Right ventricle myocardium inferior (tissue), 1 donor: ENCODE data around the gene ITGB1BP1. TPM values are rescaled to one million over a fixed set of nuclear protein-coding genes. Genes with fewer than 3 reads are reported as not detected.
"Not testable (repeated sequence)": the region's sequence is repeated elsewhere in the genome, so short reads cannot be mapped to it uniquely, and the experiment has no call there.

ENCODE experiments used
- ATAC-seq: fragments of 200-7000 bp; cut with Tn5 transposase; one replicate; pipeline ENCODE4 v1.9.1; 2020; ENCODE audit warnings: mild to moderate bottlenecking, moderate library complexity
- DNase-seq: peaks from one replicate; pipeline ENCODE4 v3.0.0; 2021; ENCODE audit errors: missing footprints
- intact Hi-C: fragments of 100-400 bp; cut with DNase I; formaldehyde crosslinking; loops from one replicate; pipeline ENCODE4 v1.11.0; 2022
- total RNA-seq: library from RNA; stranded (reverse); fragmentation: NEBNext Ultra II Directional; extraction: Animal tissue kit (Norgen Biotek cat#: 25700); gene quantifications from one replicate; pipeline ENCODE4 v1.2.1, GENCODE V29; 2021
- donor health status: DM: no; HTN: yes; CAD: no; lungs with severe emphysema.

ITGB1BP1 gene
- total RNA-seq, 1 donor from 2014 or later: 93.1 TPM

GRCh38 chr2:9405636-9406035 lies 17.7 kb downstream of the ITGB1BP1 start:
- DNase-seq (no peak), ATAC-seq (no peak)
- intact Hi-C loops: no loop called here

DNA sequence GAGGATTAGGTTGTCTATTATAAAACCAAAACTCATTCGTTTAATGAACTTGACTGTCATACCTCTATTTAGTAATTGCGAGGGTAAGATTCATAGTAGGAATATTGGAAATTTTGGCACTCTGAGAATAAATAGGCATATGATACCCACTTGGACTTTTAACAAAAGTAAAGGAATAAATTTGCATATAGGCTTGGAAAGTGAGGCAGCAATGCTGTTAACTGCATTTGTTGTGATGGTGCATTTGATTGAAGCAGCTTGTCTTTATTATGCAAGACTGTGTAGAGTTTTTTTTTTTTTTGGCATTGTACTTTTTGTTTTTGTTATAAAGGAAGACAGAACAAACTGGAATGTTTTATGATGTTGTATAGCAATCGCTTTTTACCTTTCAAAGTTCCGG lies 18.9 kb downstream of the ITGB1BP1 start:
- DNase-seq: no peak
- ATAC-seq: no peak
- intact Hi-C loops: no loop called here

DNA sequence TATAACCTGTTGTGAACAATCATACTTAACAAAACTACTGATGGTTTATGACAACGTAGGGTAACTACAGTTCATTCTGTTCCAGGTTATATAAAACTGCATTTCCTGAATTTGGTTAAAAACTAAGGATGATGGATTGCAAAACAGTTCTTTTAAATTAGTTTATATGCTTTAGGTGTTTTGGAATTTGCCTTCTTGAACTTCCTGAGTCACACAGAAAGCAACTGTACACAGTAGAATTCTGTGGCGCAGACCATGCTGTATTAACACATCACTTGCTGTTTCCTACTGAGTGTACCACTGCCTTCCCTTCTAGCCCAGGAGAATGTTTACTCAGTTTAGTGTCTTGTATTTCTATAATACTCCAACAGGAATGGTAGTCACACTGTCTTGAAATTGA lies 19.4 kb downstream of the ITGB1BP1 start:
- intact Hi-C loops: no loop called here
- DNase-seq: no peak
- no peak for ATAC-seq

GRCh38 chr2:9401646-9402371 lies 21.5 kb downstream of the ITGB1BP1 start:
- intact Hi-C loops: no loop called here
- no peak for DNase-seq
- no peak for ATAC-seq

- ATAC-seq: no peak
- intact Hi-C loops: no loop called here
These were observed 22.2 kb downstream of the ITGB1BP1 start for GRCh38 chr2:9401059-9401547.

GRCh38 chr2:9400268-9401058 lies 22.9 kb downstream of the ITGB1BP1 start:
- DNase-seq (no peak), ATAC-seq (no peak)
- intact Hi-C loops: no loop called here

More at GRCh38 chr2:9401059-9401547, 22.2 kb downstream of the ITGB1BP1 start:
- DNase-seq: no peak

DNA sequence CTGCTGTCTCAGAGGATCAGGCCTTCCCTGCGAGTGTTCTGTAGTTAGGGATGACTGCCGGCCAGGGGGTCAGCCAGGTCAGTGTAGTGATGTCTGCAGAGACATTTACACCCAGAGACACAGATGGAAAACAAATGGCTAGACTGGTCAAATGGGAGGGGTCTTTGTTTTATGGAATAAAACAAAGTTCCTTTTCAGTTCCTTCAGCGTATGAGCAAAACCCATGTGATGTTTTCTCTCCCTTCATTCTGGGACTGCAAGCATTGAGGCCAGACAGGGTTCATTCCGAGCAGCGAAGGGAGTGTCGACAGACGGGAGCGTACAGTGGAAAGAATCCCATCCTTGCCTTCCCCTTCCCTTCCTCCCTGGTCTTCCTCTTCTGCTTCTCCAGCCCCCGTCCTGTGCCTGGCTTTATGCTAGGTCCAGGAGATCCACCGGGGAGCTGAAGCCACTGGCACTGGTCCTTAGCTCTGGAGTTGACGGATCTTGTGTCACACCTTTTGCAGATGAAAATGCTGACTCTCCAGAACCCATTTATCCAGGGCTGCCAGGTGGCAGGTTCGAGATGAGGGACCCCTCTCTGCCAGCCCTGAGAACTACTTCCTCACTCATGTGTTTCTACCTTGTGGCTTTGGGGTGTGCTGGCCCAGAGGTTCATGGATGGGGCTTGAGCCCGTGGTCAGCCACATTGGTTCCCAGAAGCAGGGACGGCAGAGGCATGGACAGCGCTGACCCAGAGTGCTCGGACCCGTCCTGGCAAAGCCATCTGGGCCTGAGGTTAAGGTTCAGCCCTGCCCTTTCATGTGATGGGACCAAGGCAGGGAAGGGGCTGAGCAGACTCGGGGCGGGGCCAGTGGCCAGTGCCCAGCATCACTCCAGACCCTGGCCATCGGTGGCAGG lies 24.2 kb downstream of the ITGB1BP1 start:
- intact Hi-C loops: no loop called here

DNA sequence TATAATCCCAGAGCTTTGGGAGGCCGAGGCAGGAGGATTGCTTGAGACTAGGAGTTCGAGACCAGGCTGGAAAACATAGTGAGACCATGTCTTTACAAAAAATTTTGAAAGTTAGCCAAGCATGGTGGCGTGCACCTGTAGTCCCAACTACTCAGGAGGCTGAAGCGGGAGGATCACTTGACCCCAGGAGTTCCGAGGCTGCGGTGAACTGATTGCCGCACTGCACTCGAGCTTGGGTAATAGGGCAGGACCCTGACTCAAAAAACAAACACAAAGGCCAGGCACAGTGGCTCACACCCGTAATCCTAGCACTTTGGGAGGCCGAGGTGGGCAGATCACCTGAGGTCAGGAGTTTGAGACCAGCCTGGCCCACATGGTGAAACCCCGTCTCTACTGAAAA lies 25.1 kb downstream of the ITGB1BP1 start:
- ATAC-seq, intact Hi-C loops: not testable (repeated sequence)

More for the DNA sequence above, 24.2 kb downstream of the ITGB1BP1 start:
- DNase-seq (no peak), ATAC-seq (peak; percentile 71)

DNA sequence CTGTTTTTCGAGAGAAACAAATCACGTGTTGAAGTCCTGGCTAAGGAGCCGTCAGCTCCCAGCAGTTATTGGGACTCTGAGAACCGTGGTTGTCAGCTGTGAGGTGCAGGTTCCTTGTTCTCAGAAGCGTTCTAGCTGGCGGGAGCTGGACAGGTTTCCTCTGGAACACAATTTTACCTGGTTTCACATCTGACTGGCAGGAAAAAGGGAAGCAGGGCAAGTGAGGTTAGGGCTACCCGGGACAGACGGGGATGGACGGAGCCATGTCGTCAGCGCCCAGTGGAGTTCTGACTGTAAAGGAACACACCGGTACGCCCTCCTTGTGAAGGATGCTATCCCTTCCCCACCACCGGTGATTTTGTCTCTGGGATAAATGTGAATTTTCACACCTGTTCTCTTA lies 26.1 kb downstream of the ITGB1BP1 start:
- ATAC-seq: no peak
- DNase-seq: no peak
- intact Hi-C loops: no loop called here

More for the DNA sequence above, 25.1 kb downstream of the ITGB1BP1 start:
- DNase-seq: not testable (repeated sequence)

DNA sequence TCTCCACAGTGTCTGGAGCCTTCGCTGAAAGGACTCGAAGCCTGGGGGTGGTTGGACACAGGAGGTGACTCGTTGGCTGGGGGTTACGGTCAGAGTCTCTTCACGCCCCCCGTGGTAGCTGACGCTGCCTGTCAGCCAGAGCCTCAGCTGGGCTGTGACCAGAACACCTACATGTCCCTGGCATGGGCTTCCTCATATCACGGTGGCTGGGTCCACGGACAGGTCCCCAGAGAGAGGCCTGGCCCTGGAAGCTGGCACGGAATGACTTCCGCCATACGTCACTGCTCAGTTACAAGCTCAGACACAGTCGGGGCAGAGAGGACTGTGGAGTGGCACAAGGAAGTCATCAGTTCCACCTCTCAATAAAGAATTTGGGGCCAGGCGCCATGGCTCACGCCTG lies 28.5 kb downstream of the ITGB1BP1 start:
- DNase-seq: no peak
- intact Hi-C loops: no loop called here
- ATAC-seq: no peak

GRCh38 chr2:9392898-9393765 lies 30.2 kb downstream of the ITGB1BP1 start:
- no peak for DNase-seq
- peak; percentile 61 for ATAC-seq
- intact Hi-C loops: no loop called here

GRCh38 chr2:9391961-9392720 lies 31.2 kb downstream of the ITGB1BP1 start:
- no peak for DNase-seq
- intact Hi-C loops: no loop called here
- no peak for ATAC-seq

DNA sequence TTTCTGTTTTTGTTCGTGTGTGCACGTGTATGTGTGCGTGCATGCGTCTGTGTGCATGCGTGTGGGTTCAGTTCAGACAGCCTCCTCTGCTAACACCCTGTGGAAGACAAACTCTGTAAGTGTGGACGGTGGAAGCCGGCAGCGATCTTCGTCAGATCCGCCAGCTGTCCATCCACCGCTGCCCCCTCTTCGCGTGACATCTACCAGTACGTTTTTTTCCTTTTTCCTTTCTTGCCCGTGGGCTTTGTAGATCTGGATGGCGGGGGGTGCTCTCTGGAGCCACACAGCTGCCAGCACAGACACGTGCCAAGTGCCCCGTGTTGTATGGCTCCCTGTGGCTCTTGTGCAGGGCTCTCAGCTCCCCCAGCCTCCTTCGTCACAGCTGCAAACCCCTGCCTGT lies 32.3 kb downstream of the ITGB1BP1 start:
- DNase-seq (no peak), ATAC-seq (no peak)
- intact Hi-C loops: no loop called here

DNA sequence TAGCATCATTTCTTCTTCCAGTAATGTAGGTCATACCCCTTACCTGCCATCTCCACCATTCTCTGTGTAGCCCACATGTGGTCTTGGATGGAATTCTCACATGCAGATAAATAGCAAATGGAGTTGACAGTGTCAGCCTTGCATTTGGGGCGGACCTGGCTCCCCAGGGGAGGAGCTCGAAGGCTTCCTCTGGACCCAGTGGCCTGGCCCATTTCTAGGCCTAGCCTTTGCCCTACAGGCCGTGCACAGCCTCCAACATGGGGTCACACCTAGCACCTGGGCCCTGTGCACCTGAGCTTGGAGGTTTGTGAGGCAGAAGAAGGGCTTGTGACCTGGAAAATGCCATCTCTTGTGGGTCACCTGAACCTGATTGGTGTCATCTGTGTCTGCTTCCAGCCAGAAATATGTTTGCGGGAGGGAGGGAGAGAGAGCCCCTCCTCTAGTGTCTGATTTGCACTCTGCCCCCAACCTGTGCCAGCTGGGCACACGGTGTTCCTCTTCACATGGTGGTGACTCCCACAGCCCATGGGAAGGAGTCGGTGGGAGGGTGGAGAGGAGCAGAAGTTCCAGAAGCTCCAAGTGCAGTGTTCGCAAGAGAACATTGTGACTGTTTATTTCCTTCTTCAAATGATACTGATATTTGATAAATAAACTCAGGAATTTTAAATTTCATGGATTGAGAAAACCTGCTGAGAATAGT lies 33.0 kb downstream of the ITGB1BP1 start:
- DNase-seq (no peak), ATAC-seq (no peak)
- intact Hi-C loops: no loop called here

DNA sequence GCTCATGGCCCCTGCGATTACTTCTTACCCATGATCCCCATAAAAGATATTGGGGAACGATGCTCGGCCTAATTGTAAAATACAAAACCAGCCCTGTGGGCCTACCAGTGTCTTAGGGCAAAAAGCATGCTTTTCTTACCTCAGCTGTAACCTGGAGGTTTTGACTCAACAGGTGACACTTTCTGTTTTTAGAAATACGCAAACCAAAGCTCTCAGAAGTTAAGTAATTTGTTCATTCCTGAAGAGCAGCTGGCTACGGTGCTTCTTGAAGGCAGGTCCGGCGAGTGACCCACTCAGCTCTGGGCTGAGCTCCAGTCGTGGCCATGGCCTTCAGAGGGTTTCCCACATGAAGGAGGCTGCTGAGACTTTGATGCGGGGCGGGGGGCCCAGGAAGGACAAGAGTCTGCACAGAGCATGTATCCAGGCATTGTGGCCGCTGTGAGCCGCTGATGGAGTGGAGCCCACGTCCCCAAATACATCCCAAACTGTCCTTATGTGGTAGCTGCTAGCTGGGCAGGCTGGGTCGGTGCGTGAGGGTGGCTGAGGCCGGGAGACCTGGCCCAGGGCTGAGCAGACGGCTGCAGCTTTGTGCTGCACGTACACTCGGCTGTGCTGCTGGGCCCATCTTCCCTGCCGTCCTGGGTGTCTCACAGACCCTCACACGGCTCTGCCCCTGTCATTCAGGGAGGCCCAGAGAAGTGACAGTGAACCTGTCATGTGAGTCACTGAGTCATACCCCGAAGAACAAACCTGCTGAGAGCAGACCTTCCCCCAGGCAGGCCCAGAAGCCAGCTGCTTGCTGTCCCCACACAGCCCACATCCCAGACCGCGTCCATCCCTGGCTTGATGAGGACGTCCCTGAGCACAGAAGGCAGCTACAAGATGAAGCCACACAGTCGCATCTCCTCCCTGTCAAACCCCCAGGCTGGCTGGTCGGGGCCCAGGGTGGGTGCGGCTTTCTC lies 34.1 kb downstream of the ITGB1BP1 start:
- ATAC-seq: no peak
- intact Hi-C loops: no loop called here
- DNase-seq: no peak

- no peak for ATAC-seq
- no peak for DNase-seq
- intact Hi-C loops: no loop called here
These were observed 35.1 kb downstream of the ITGB1BP1 start for GRCh38 chr2:9388199-9388681.
